ENCODE measurements around the gene NLRP6.
"Not testable (repeated sequence)": the region's sequence is repeated elsewhere in the genome, so short reads cannot be mapped to it uniquely, and the experiment has no call there.

Gene NLRP6

GRCh38 chr11:278001-278951, at the start of gene NLRP6:
Gene NLRP6 (plus strand): TSS chr11:278407. CDS start chr11:278570, 163 bp downstream.
- DNase-seq (ENCODE audit: low read depth), result no peak

GRCh38 chr11:230431-230830, 47.8 kb upstream of the NLRP6 start:
- DNase-seq (ENCODE audit: low read depth), result no peak

- no peak for DNase-seq (ENCODE audit: low read depth)
These were observed 45.2 kb upstream of the NLRP6 start for GRCh38 chr11:232783-233565.

GRCh38 chr11:235180-235579, 43.0 kb upstream of the NLRP6 start:
- DNase-seq (ENCODE audit: low read depth), result no peak

- DNase-seq (ENCODE audit: low read depth), result no peak
These were observed 42.6 kb upstream of the NLRP6 start for GRCh38 chr11:235609-235996.

GRCh38 chr11:235997-236773, 42.0 kb upstream of the NLRP6 start, which contains the start of gene SIRT3:
Gene SIRT3 (minus strand): TSS chr11:236342. CDS start chr11:236328, 14 bp downstream.
- DNase-seq (ENCODE audit: low read depth), result peak; percentile 91

GRCh38 chr11:236774-237767, 41.1 kb upstream of the NLRP6 start, which contains the start of gene PSMD13:
Gene PSMD13 (plus strand): TSS chr11:236976. CDS start chr11:237050, 74 bp downstream.
- DNase-seq (ENCODE audit: low read depth), result peak; percentile 89

GRCh38 chr11:238346-238745, 39.9 kb upstream of the NLRP6 start:
- DNase-seq (ENCODE audit: low read depth), result not testable (repeated sequence)

GRCh38 chr11:240315-240714, 37.9 kb upstream of the NLRP6 start:
- no peak for DNase-seq (ENCODE audit: low read depth)

GRCh38 chr11:241634-242033, 36.6 kb upstream of the NLRP6 start:
- no peak for DNase-seq (ENCODE audit: low read depth)

GRCh38 chr11:244376-244775, 33.8 kb upstream of the NLRP6 start:
- DNase-seq (ENCODE audit: low read depth), result no peak

- no peak for DNase-seq (ENCODE audit: low read depth)
These were observed 29.1 kb upstream of the NLRP6 start for GRCh38 chr11:249062-249461.

GRCh38 chr11:250274-250673, 27.9 kb upstream of the NLRP6 start:
- DNase-seq (ENCODE audit: low read depth), result no peak

- DNase-seq (ENCODE audit: low read depth), result peak; percentile 55
These were observed 27.4 kb upstream of the NLRP6 start for GRCh38 chr11:250740-251299.

GRCh38 chr11:251550-251949, 26.7 kb upstream of the NLRP6 start:
- DNase-seq (ENCODE audit: low read depth), result no peak

- no peak for DNase-seq (ENCODE audit: low read depth)
These were observed 25.5 kb upstream of the NLRP6 start for GRCh38 chr11:252666-253065.

- DNase-seq (ENCODE audit: low read depth), result no peak
These were observed 24.9 kb upstream of the NLRP6 start for GRCh38 chr11:253160-253885.

- DNase-seq (ENCODE audit: low read depth), result no peak
These were observed 24.3 kb upstream of the NLRP6 start for GRCh38 chr11:253886-254270.

- DNase-seq (ENCODE audit: low read depth), result no peak
These were observed 23.0 kb upstream of the NLRP6 start for GRCh38 chr11:255176-255575.

- DNase-seq (ENCODE audit: low read depth), result no peak
These were observed 22.4 kb upstream of the NLRP6 start for GRCh38 chr11:255816-256215.

Measured in ELR (cell line).